Stomach (tissue), 9 donors: ENCODE results near the gene MUS81. TPM values are rescaled to one million over a fixed set of nuclear protein-coding genes. Genes with fewer than 3 reads are reported as not detected.

Source experiments
- DNase-seq, 2 donors: peaks; one replicate each; pipeline versions ENCODE4 v3.0.0 to v3.0.0-alpha.2; 2013 to 2019
- H3K27ac ChIP-seq, 5 donors: fragments of 200-600 bp in 4 of 5; sonication (generic) in 4 of 5; one replicate each; pipeline ENCODE4 v1.5.1; 2013 to 2019; ENCODE audit warnings: mild to moderate bottlenecking in 1 of 5, moderate library complexity in 1 of 5
- H3K27me3 ChIP-seq, 3 donors: fragments of 200-600 bp; sonication (generic); one replicate each; pipeline ENCODE4 v1.5.1; 2017 to 2019; ENCODE audit warnings: mixed run types in 1 of 3
- H3K36me3 ChIP-seq, 4 donors: fragments of 200-600 bp; sonication (generic); 1 replicate in 3 of 4; 2 replicates in 1 of 4; pipeline ENCODE4 v1.5.1; 2016 to 2019
- H3K4me1 ChIP-seq, 4 donors: fragments of 200-600 bp; sonication (generic); one replicate each; pipeline ENCODE4 v1.5.1; 2016 to 2019
- H3K4me3 ChIP-seq, 4 donors: fragments of 200-600 bp; sonication (generic) in 3 of 4; one replicate each; pipeline ENCODE4 v1.5.1; 2016 to 2019; ENCODE audit warnings: mild to moderate bottlenecking in 1 of 4
- H3K9me3 ChIP-seq, 4 donors: fragments of 200-600 bp; sonication (generic); one replicate each; pipeline ENCODE4 v1.5.1; 2016 to 2019
- EP300 ChIP-seq: sonication (generic); formaldehyde crosslinking; IDR thresholded peaks from one replicate; pipeline ENCODE4 v1.6.1; 2017; ENCODE audit warnings: antibody characterized with exemption
- POLR2A ChIP-seq, 4 donors: fragments of 450-650 bp; IDR thresholded peaks; one replicate each; pipeline ENCODE4 v1.6.1; 2016; ENCODE audit warnings: antibody characterized with exemption in 4 of 4, control low read depth in 2 of 4, mild to moderate bottlenecking in 1 of 4, moderate library complexity in 1 of 4
- POLR2AphosphoS5 ChIP-seq, 3 donors: sonication (generic); formaldehyde crosslinking; IDR thresholded peaks; one replicate each; pipeline ENCODE4 v1.6.1; 2016; ENCODE audit warnings: antibody characterized with exemption in 3 of 3
- WGBS, 5 donors: extraction: QIAGEN DNeasy Blood & Tissue Kit in 3 of 5; methylation state at CpG; one replicate each; pipeline versions ENCODE4 v1.1.5 to v1.1.7; 2013 to 2018; 5-methylcytosine and 5-hydroxymethylcytosine counted together
- intact Hi-C: fragments of 100-400 bp; cut with DNase I; formaldehyde crosslinking; loops from one replicate; pipeline ENCODE4 v1.15.1; 2023; ENCODE audit warnings: low total_unique reads
- polyA plus RNA-seq, 3 donors: library from polyadenylated mRNA; stranded (reverse); fragments of 200-250 nt; gene quantifications; one replicate each; pipeline ENCODE4 v1.2.3, GENCODE V29; 2013
- total RNA-seq, 5 donors: library from RNA; depleted of rRNA; stranded (reverse); fragments of >200 nt; gene quantifications; one replicate each; pipeline versions ENCODE4 v1.1.0 to v1.2.3, GENCODE V29; 2014 to 2016
- TF ChIP-seq, protein P1 (sequence below), 7 experiments: fragments of 450-650 bp in 4 of 7; fragments of 200-600 bp in 3 of 7; sonication (generic) in 3 of 7; IDR thresholded peaks; one replicate each; pipeline ENCODE4 v1.5.1; 2016 to 2019; ENCODE audit warnings: antibody characterized with exemption in 7 of 7, control low read depth in 2 of 7, mild to moderate bottlenecking in 1 of 7
- donor health status: healthy with polysubstance abuse.
- donor health status: Bipolar disorder and iron deficiency.
- donor health status: healthy.

Gene MUS81
- total and polyA plus RNA-seq, 8 donors, result 26.4 to 162 (median 48.8) TPM

DNA sequence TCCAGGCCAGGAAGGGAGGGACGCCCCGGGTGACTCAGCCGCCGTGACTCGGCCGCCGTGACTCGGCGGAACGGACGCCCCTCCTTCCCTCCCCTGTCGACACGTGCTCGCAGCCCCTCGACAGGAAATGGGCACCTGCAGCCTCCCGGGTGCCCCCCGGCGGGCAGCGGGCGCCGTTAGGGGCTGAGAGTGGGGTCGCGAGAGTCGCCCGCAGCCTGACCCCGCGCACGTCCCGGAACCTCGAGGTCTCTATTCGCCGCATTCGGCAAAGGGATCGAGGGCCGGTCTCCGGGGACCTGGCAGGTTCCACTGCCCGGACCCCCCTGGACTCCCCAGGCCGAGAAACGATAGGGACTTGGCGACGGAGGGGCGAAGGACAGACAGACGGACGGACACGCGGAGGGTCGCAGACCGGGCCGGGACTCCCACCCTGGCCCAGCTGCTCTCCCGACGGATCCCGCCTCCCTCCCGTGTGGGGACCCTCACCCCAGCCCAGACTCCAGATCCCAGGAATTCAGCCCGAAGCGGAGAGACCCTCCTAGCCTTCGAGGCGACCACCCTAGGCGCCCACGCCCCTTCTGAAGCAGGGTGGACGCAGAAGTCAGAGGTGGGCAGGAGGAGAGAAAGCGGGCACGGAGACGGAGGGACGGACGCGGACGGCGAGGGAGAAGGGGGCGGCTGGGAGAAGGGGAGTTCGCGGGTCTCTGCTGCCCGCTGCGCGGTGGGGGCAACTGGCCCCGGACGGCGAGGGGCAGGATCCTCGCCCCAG lies 39.3 kb downstream of the MUS81 start:
- Histone ChIP-seq H3K4me1 (peaks cover 11 to 47% (median 19%) of the 10 kb centered on the region in 4 donors), H3K27me3 (peaks cover 0 to 11% (median 10%) of the 10 kb centered on the region in 3 donors), H3K27ac (peak overlapping the region; percentile 40 to 86 (median 83)), H3K9me3 (no peaks in the 10 kb centered on the region), H3K36me3 (peaks cover 0 to 7% (median 0%) of the 10 kb centered on the region in 4 donors), H3K4me3 (peak overlapping the region; percentile 57 to 66 (median 62))
- 2% methylated on average over 27 to 78 of the region's 78 CpGs for WGBS, 5 donors
- peak; percentile 67 to 85 for DNase-seq
- no peak for TF ChIP-seq POLR2A (IDR thresholded peaks at IDR 0.05)
- TF ChIP-seq POLR2AphosphoS5 (IDR thresholded peaks at IDR 0.05), result peak in 2 of 3 donors; percentile 31 to 71
- intact Hi-C loops, result no loop called here

GRCh38 chr11:65900125-65900898 lies 40.1 kb downstream of the MUS81 start, which contains the start of gene FOSL1:
FOSL1 (minus strand) TSS chr11:65900388; CDS start chr11:65900339, 49 bp downstream.
- Histone ChIP-seq H3K4me1 (peaks cover 11 to 46% (median 19%) of the 10 kb centered on the region in 4 donors), H3K27ac (peak within 1 kb of the TSS; percentile 40 to 86 (median 83)), H3K27me3 (peaks cover 0 to 11% (median 10%) of the 10 kb centered on the region in 3 donors), H3K4me3 (peak within 1 kb of the TSS; percentile 57 to 66 (median 62)), H3K9me3 (no peaks in the 10 kb centered on the region), H3K36me3 (peaks cover 0 to 7% (median 0%) of the 10 kb centered on the region in 4 donors)
- intact Hi-C loops, result no loop called here
- TF ChIP-seq POLR2AphosphoS5 (IDR thresholded peaks at IDR 0.05) (peak; percentile 57 to 92 (median 89)), POLR2A (IDR thresholded peaks at IDR 0.05) (peak in 1 of 4 donors; percentile 35), EP300 (no peak)
- TF ChIP-seq, protein P1, sequence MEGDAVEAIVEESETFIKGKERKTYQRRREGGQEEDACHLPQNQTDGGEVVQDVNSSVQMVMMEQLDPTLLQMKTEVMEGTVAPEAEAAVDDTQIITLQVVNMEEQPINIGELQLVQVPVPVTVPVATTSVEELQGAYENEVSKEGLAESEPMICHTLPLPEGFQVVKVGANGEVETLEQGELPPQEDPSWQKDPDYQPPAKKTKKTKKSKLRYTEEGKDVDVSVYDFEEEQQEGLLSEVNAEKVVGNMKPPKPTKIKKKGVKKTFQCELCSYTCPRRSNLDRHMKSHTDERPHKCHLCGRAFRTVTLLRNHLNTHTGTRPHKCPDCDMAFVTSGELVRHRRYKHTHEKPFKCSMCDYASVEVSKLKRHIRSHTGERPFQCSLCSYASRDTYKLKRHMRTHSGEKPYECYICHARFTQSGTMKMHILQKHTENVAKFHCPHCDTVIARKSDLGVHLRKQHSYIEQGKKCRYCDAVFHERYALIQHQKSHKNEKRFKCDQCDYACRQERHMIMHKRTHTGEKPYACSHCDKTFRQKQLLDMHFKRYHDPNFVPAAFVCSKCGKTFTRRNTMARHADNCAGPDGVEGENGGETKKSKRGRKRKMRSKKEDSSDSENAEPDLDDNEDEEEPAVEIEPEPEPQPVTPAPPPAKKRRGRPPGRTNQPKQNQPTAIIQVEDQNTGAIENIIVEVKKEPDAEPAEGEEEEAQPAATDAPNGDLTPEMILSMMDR (IDR thresholded peaks at IDR 0.05), result no peak
- peak; percentile 96 to 97 for DNase-seq
- 1 to 3% (median 1%) methylated on average over 37 to 80 of the region's 80 CpGs for WGBS, 5 donors

- TF ChIP-seq, protein P1 (IDR thresholded peaks at IDR 0.05), result no peak
- no peak for TF ChIP-seq EP300
- no peak for TF ChIP-seq POLR2AphosphoS5 (IDR thresholded peaks at IDR 0.05)
- TF ChIP-seq POLR2A (IDR thresholded peaks at IDR 0.05), result no peak
- no peak for DNase-seq
- Histone ChIP-seq H3K27ac (peak overlapping the region; percentile 40 to 86 (median 83)), H3K9me3 (no peaks in the 10 kb centered on the region), H3K36me3 (peaks cover 0 to 7% (median 0%) of the 10 kb centered on the region in 4 donors), H3K4me3 (peak overlapping the region; percentile 57 to 66 (median 62)), H3K4me1 (peaks cover 11 to 46% (median 19%) of the 10 kb centered on the region in 4 donors), H3K27me3 (peaks cover 0 to 11% (median 10%) of the 10 kb centered on the region in 3 donors)
- WGBS, 5 donors, result 62 to 71% (median 66%) methylated on average over 11 of the region's 11 CpGs
- intact Hi-C loops, result no loop called here
Observed at GRCh38 chr11:65900899-65901180, 40.6 kb downstream of the MUS81 start.

- no peaks in the 10 kb centered on the region for H3K9me3 ChIP-seq
- 0 to 31% (median 22%) methylated on average over 1 to 5 of the region's 5 CpGs for WGBS, 5 donors
- peaks cover 11 to 34% (median 19%) of the 10 kb centered on the region in 4 donors for H3K4me1 ChIP-seq
- intact Hi-C loops, result no loop called here
- H3K27me3 ChIP-seq, result peaks cover 0 to 11% (median 10%) of the 10 kb centered on the region in 3 donors
- DNase-seq, result no peak
- no peaks in the 10 kb centered on the region for H3K36me3 ChIP-seq
- no peak overlapping the region for H3K27ac ChIP-seq
- no peak overlapping the region for H3K4me3 ChIP-seq
- TF ChIP-seq POLR2A (IDR thresholded peaks at IDR 0.05) (no peak), EP300 (no peak), POLR2AphosphoS5 (IDR thresholded peaks at IDR 0.05) (no peak)
- TF ChIP-seq, protein P1 (IDR thresholded peaks at IDR 0.05), result no peak
Observed at GRCh38 chr11:65903068-65903481, 42.8 kb downstream of the MUS81 start.
